Esophagus muscularis mucosa (tissue), 4 donors: Measurements from ENCODE around the gene RPL4.
"Not testable (repeated sequence)": the region's sequence is repeated elsewhere in the genome, so short reads cannot be mapped to it uniquely, and the experiment has no call there.

Source experiments
- CTCF ChIP-seq, 3 experiments: fragments of 200-600 bp in 2 of 3; fragments of 450-650 bp in 1 of 3; sonication (generic) in 2 of 3; IDR thresholded peaks; one replicate each; pipeline ENCODE4 v1.5.1; 2017 to 2019; ENCODE audit warnings: antibody characterized with exemption in 3 of 3, mild to moderate bottlenecking in 2 of 3, moderate library complexity in 1 of 3
- EP300 ChIP-seq: sonication (generic); formaldehyde crosslinking; IDR thresholded peaks from one replicate; pipeline ENCODE4 v1.6.1; 2017; ENCODE audit warnings: antibody characterized with exemption
- POLR2A ChIP-seq: fragments of 450-650 bp; IDR thresholded peaks from one replicate; pipeline ENCODE4 v1.6.1; 2017; ENCODE audit warnings: antibody characterized with exemption, moderate library complexity, mild to moderate bottlenecking, low read depth
- POLR2AphosphoS5 ChIP-seq, 2 donors: sonication (generic); formaldehyde crosslinking; IDR thresholded peaks; one replicate each; pipeline ENCODE4 v1.6.1; 2017; ENCODE audit warnings: antibody characterized with exemption in 2 of 2

DNA sequence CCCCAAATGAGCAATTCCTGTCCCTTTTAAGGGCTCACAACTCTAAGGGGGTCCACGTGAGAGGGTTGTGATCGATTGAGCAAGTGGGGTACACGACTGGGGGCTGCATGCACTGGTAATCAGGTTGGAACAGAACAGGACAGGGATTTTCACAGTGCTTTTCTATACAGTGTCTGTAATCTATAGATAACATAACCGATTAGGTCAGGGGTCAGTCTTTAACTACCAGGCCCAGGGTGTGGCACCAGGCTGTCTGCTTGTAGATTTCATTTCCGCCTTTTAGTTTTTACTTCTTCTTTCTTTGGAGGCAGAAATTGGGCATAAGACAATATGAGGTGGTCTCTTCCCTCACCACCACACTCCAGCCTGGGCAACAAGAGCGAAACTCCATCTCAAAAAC is 39.4 kb downstream of the RPL4 start:
- TF ChIP-seq CTCF (IDR thresholded peaks at IDR 0.05); EP300; POLR2AphosphoS5 (IDR thresholded peaks at IDR 0.05); POLR2A: not testable (repeated sequence)
